Suprapubic skin (tissue), 3 donors: ENCODE results near the gene RUSC2.

Experiments used
- CTCF ChIP-seq, 2 donors: fragments of 200-600 bp in 1 of 2; fragments of 450-650 bp in 1 of 2; sonication (generic) in 1 of 2; IDR thresholded peaks; one replicate each; pipeline ENCODE4 v1.5.1; 2016 to 2019; ENCODE audit warnings: antibody characterized with exemption in 2 of 2, mild to moderate bottlenecking in 1 of 2, moderate library complexity in 1 of 2
- POLR2A ChIP-seq, 2 donors: fragments of 450-650 bp; IDR thresholded peaks; one replicate each; pipeline ENCODE4 v1.6.1; 2017; ENCODE audit warnings: antibody characterized with exemption in 2 of 2, mild to moderate bottlenecking in 2 of 2, moderate library complexity in 2 of 2

DNA sequence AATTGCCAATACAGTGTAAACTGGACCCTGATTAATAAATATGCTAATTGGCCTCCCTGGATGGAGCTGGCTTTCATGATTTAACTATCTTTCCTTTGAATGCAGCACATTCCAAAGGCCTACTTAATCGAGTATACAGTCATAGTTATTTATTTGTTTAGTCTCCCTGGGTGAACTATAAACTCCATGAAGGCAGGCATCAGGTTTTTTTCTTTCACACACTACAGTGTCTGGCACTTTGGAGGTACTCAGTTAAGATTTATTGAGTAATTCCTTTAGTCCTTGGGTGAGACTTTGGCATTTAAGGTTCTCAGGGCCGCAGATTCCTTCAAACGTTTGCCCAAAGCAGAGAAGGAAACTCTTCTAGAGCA lies 20.5 kb downstream of the RUSC2 start:
- TF ChIP-seq CTCF (IDR thresholded peaks at IDR 0.05) (no peak), POLR2A (IDR thresholded peaks at IDR 0.05) (no peak)
